NCI-H2227 treated with DMSO at 0.1 percent for 48 hours (cell line): ENCODE results near the gene TSPAN10.
"Not testable (repeated sequence)": the region's sequence is repeated elsewhere in the genome, so short reads cannot be mapped to it uniquely, and the experiment has no call there.

Experiments
- DNase-seq: peaks from one replicate; lab custom pipeline; 2025; lab: John Stamatoyannopoulos, UW

The TSPAN10 gene

DNA sequence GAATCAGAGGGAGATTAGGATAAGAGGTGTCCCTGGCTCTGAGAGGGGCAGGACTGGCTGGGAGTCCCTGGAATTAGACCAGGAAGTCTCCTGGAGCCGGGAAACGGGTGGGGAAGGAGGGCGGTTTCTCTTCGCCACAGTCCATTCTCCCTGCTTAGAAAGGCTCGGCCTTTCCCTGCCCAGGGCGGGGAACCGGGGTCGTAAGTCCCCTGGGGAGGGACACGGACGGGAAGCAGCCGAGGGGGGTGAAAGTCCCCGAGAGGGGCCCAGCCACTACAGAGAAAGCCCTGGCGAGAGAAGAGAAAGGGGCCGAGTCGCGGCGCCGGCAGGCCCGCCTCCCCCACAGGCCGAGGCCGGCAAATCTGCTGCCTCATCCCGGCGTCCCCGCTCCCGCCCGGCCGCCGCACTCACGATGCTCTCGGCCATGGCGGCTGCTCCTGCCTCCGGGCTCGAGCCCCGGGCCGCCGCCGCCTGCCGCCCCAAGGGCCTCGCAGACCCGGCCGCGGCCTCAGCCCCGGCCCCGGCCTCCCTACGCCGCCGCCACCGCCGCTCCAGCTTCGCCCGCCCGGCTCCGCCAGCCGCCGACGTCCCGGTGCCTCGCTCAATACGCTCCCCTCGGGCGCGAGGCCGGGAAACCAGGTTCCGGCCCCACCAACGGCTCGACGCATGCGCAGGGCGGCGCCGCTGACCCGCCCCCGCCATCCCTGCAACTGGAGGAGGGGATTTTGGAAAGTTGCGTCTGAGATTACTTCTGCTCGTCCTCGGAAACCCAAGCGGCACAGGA, at the start of gene TSPAN10, which contains the start of gene NPLOC4:
Gene TSPAN10, plus strand, starts transcription at position 692 of the 784 bp plus-strand sequence. CDS start 5,217 bp downstream, outside the sequence.
Gene NPLOC4, minus strand, starts transcription at position 608 of the 784 bp plus-strand sequence. Its CDS starts 182 bp downstream, at position 426.
- peak; percentile 74 for DNase-seq

DNA sequence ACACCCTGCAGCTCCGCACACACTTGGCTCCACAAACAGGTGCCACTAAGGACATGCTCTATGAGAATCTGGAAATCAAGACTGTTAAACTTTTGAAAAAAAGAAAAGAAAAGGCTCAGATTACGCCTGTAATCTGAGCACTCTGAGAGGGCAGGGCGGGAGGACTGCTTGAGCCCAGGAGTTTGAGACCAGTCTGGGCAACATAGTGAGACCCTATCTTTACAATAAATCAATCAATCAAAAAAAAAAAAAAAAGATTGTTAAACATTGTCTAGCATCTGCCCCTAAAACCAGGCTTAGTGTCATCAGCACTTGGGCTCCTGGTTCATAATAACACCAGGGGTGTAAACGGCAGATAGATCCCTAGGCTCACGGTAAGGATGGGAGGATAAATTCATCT, 47.4 kb upstream of the TSPAN10 start:
- no peak for DNase-seq

DNA sequence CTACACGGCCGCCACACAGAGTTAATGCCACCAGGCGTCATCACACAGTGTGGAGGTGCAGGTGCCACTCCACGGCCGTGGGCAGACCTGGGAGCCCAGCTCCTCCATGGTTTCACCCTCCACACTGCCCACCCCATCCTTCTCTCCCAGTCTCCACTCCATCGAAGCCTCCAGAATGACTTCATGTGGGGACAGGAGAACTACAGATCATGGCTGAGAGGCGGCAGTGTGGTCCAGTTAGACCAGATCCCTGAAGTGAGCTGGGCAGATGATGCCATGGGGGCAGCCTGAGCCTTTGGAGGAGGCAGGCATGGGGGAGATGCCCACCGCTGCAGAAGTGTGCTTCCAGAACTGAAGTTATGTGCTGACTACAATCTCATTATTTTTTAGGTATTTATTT, 46.9 kb upstream of the TSPAN10 start:
- no peak for DNase-seq

DNA sequence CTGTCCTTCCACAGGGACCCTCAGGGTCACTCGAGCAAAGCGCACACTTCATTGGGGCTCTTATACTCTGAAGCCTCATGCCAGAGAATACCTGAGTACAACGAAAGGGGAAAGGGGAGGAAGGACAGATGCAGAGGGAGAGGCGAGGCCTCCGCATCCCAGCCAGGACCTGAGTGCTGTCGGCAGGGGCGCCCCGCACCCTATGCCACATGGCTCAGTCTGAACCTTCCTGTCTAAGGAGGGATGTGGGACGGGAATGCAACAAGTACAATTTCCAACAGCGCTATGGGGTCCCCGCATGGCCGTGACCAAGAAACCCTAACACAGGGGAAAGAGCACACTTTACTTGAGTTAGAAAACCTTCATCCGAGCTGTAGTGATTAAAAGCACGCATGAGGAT, 45.0 kb upstream of the TSPAN10 start:
- no peak for DNase-seq

DNA sequence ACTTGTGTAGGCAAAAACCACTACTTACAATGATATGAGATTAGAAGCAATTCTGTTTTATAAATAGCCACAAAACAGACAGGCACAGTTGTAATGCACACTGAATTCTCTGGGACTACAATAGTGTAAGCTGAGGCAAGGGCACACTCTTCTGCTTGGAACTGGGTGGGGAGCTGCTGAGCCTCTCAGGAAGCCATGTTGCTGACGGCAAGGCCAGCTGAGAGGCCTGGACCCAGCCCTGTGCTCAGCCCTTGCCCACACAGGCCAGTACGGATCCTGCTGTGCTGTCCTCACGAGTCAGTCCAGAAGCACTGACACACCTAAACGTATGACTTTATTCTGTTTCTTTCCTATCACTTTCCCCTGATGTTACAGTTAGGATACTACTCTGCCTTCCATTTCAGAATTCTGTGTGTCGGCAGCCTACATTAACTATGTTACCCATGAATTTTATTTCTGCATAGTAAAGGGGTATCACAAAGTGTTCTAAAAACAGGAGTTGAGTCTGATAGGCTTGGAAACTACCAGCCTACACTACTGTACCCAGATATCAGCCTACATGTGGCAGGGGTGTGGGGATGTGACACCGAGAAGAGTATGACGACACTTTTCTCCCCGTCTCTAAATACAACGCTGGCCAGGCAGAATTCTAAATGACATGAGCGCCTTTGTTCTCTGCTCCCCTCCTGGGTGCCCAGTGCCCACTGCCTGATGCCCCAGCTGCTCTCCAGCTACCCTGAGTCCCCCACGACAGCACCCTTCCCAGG, 43.7 kb upstream of the TSPAN10 start:
- DNase-seq, result no peak

DNA sequence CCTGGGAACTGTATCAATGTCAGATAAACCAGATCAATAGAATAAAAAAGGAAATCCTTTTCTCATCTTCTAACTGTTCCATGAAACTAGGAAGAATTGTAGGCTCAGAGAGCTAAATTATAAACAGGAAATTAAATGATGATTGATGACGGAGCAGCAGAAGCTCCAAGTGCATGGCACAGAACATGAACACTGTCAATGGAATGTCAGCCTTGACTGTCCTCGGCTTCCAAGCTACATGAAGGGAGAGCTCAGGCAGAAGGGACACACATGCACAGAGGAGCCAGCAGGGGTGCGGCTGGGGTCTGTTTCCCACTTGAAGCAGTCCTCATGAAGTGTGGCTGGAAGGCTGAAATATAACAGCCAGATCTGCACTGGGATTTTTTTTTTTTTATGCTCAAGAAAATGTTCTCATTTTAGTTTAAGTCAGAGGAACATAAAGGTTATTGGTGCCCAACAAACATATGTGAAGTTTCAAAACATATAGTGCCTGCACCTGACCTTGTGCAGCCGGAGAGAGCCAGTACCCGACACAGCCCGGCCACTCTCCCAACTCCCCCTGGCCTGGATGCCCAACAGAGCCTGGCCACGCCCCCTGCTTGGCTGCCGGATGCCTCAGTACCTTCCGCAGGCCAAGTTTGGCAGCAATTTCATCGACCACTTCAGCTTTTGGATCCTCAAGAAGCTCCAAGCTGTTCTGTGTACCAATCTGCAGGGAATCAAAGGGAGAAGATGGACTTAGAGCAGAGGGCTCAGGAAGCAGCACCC, 37.1 kb upstream of the TSPAN10 start:
- no peak for DNase-seq

DNA sequence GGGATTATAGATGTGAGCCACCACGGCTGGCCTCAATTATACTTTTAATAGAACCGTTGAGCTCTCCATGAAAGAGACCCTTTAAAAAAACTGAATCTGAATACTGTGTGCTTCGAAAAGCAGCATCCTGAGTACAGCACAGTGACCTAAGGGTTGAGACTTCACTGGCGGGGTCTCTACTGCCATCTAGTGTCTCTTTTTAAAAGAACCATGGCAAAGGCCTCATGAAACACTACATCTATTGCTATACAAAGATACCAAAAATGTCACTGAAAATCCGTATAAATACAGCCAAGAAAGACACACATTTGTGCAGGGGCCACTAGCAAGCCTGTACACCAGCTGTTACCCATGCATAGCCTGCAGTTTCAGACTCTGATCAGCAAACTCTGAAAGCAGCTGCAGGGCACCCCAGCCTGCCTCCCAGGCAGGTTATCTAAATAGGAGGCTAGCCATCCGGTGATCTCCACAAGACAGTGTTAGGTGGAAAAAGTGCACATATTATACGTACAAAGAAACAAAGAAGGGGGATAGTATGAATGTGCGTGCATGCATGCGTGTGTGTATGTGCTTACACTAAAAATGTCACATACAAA, 35.4 kb upstream of the TSPAN10 start:
- DNase-seq, result peak; percentile 40

DNA sequence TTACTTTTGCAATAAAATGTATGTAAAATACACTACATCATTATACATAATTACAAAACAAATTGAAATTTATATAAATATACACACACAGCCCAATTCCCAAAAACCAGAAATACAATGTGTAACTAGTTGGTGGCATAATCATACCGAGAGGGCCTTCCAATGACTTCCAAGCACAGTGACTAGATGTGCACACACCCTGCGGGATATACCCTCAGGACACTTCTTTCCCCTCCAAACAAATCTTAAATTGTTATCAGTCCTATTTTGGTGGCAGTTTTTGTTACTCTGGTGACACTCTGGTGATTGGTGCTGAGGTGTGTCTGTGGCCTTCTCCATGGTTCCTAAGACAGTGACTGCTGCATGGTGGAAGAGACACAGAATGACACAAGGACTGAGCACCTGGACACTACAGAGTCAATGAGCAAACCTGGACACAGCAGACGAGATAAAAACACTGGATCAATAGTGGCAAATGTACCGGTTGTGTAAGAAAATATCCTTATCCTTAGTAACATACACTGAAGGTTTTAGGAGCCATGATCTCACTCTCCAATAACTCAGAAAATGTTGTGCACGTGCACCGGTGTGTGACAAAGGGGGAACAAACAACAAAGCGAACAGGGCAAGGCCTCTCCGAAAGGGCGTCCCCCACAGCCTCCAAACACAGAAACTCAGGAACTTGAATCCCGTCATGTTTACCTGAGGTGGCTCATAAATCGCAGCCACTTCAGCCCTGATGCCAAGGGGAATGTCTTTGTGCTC, 33.0 kb upstream of the TSPAN10 start:
- no peak for DNase-seq

DNA sequence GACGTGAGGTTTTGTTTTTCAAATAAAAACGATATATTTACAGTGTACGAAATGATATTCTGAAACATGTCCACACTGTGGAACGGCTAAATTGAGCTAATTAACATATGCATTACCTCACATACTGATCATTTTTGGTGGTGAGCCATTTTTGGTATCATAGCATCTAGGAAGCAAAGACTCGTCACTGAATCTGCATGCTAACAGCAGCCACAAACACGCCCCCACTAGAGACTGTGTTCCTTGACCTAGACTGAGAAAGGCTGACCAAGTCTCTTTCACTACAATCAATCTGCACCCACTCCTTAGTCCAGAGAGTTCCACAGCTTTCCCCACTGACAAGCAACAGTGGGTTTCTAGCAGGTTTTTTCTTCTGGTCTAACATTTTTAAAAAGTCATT, 29.6 kb upstream of the TSPAN10 start:
- DNase-seq, result no peak

DNA sequence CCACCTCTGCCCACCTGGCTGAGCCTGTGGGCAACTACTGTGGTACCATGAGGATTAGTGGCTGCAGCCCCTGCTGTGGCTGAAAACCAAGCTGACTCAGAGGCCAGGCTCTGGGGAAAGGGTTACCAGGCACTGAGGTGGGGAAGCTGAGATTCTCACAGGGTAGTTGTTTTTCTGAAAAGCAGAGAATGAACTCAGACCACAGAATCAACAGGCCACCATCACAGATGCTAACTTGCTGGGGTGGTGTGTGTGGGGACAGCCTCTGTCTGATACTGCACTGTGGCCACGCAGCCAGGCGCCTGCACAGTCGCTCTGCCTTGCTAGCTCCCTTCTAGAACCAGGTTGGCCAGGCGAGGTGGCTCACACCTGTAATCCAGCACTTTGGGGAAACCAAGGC, 28.9 kb upstream of the TSPAN10 start:
- no peak for DNase-seq

DNA sequence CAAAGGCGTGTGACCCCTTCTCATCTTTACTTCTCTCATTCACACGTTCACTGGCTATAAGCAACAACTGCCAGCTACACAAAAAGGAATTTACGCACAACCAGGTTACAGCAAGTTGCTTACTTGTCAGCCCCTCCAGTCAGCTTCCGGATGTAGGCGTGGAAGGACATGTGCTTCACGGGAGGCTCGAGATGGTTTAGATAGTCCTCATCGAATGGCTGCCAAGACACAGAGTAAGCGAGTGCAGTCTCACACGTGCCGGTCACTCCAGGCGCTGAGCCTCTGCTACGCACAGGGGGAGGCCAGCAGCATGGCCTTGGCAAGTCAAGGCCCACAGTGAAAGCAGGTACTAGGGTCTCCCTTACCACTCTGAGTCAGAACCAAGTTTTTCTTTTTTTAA, 28.4 kb upstream of the TSPAN10 start:
- no peak for DNase-seq

DNA sequence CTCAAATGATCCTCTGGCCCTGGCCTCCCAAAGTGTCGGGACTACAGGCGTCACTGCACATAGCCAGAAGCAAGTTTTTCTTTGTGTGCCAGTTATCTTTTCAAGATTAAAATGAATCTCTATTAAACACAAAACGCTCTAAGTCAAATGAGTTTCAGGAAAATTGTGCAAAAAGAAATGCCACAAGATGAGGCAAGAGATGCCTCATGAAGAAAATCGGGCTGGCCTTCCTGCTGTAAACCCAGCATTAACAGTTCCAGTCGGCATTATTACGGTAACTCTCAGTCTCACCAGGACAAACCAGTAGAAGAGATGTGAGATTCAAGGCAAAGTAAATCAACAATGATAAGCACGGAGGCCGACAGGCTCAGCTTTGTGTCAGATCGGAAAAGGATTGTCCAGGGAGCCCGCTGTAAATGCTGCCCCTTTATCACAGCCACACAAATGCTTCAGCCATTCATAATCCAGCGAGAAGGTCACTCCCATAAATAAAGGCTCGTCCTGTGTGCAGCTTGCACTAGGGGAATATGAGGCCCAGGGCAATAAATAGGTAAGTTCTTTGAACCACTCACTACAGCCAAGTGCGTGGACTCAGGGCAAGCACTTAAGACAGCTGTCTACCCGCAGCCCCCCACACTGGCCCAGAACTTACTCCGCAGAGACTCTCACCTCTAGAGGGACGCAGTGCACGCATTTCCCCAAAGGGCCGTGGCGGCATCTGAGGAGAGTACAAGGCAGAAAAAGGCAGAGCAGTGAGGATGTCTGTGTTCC, 27.3 kb upstream of the TSPAN10 start:
- no peak for DNase-seq

DNA sequence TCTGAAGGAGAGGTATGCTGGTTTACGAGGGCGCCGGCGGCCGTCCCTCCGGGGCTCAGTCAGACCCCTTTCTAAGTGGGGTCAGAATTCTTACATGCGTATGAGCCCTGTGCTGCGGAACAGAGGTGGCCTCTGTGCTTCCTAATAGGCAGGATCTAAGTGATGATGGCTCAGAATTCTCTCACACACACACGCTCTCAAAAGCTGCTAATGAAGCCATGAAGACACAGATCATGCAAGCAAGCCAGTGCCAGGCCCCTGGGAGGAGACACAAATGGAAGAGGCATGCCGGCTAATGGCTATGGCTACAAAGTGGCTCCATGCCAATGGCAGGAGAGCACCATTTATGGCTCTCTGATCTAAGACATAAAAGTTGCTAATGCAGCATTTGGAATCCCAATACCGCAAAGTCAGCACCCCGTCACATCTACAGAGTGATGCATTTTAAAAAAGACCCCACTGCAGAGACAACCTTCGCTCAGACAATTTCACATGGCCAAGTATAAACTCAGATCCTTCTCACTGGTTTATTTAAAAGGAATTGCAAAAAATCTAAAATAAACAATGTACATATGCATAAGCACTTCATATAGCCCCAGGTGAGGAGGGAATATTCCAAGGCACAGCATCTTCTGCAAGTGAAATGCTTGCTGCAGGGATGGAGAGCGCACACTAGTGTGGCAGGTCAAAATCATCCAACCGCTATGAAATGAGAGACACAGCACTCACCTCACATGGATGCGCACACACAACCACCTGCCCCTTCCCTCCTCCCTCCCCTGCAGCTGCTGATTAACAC, 24.6 kb upstream of the TSPAN10 start:
- DNase-seq, result no peak

DNA sequence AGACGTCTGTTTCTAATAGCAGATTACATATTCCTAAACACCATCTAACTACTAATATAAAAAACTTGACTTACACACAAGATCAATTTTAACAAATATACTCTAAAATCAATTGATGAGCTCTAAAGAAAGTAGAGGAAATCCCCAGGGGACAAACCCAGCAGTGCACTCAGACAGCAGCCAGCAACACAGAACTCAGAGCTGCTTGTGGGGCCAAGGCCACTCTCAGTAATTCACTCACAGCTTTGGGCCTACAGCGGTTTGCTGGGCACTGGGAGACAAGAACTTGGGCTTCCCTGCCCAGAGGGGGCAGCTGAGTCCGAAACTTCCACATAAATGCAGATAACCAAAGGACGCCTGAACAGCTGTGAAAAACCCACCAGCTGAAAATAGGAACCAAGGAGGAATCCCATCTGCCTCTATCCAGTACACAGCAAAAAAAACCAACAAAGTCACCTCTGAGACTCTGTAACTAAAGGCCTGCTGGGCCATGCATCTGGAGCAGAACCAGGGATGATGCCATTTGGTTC, 21.5 kb upstream of the TSPAN10 start:
- DNase-seq, result no peak

DNA sequence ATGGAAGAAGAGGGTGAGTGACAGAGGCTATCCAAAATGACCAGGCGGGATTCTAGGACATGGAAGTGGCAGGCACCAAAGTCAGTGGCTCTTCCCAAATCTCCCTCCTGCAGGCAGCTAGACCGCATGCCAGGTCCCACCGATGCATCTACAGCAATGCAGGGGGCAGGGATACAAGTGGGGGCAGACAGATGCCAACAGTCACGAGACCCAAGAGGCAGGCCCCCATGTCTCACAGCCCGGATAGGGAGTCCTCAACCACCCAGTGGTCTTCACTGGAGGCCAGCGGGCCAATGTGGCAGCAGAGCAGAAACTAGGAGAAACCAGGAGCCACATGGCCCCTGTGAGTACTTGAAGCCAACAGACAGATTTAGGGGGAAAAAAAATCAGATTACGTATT, 20.1 kb upstream of the TSPAN10 start:
- no peak for DNase-seq

DNA sequence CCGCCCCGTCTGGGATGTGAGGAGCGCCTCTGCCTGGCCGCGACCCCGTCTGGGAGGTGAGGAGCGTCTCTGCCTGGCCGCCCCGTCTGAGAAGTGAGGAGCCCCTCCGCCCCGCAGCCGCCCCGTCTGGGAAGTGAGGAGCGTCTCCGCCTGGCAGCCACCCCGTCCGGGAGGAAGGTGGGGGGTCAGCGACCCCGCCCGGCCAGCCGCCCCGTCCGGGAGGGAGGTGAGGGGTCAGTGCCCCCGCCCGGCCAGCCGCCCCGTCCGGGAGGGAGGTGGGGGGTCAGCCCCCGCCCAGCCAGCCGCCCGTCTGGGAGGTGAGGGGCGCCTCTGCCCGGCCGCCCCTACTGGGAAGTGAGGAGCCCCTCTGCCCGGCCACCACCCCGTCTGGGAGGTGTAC, 18.7 kb upstream of the TSPAN10 start:
- DNase-seq, result not testable (repeated sequence)

DNA sequence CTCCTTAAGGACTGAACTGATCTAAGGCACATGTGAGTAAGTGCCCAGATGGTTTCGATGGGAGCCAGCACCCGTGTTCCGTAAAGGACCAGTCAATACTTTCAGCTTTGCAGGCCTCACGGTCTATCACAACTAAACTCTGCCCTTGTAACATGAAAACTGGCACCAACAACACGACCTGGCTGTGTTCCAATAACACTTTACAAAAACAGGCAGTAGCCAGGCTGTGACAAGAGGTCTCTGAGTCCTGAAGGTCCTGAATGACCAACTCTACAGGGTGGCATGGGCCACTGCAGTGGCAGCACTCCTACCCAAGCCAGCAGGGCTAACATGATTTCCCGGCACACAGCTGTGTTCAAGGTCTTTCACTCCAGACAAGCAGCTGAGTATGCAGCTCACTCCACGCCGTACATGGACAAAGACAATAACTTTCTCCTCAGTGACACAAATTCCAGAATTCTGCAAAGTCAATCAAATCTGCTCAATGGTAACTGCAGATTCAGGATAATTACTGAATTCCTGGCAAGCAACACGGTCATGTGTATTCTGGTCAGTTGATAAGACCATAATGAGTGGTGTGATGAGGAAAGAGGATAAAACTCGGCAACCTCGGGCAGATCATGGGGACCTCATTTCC, 15.4 kb upstream of the TSPAN10 start:
- no peak for DNase-seq

DNA sequence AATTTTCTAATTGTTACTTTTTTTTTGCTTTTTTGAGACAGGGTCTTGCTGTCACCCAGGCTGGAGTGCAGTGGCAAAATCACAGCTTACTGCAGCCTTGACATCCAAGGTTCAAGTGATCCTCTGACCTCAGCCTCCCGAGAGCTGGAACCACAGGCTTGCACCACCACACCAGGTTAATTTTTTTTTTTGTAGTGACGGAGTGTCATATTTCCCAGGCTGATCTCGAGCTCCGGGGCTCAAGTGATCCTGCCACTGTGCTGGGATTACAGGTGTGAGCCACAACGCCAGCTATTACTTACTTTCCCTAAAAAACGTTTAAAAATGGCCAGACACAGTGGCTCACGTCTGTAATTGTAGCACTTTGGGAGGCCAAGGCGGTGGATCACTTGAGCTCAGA, 6.7 kb upstream of the TSPAN10 start:
- DNase-seq, result no peak

DNA sequence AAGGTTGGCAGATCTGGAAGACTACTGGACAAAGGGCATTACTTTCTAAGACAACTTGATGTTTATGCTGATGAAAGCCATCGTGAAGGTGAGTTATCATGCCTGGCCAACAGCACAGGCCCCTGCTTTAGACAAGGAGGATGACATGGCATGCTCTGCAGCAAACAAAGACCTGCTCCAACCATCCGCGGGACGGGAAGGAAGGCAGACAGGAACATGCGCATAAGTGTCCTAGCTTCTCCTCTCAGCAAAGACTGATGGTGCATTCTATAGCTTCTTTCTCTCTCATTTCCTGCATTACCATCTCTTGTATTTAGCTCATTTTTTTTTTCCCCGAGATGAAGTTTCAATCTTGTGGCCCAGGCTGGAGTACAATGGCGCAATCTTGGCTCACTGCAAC, 5.5 kb upstream of the TSPAN10 start:
- DNase-seq, result no peak
